Parathyroid adenoma (tissue), 2 donors: Measurements from ENCODE around the gene RGS6.

Experiments
- H2AFZ ChIP-seq: fragments of 300-600 bp; sonication (generic); one replicate; pipeline ENCODE4 v1.7.0; 2017; ENCODE audit warnings: antibody characterized with exemption, mild to moderate bottlenecking
- H3K27ac ChIP-seq: fragments of 300-600 bp; sonication (generic); one replicate; pipeline ENCODE4 v1.7.0; 2017
- H3K27me3 ChIP-seq: fragments of 300-600 bp; sonication (generic); one replicate; pipeline ENCODE4 v1.7.0; 2017; ENCODE audit warnings: low read length; ENCODE audit not compliant: control insufficient read depth, insufficient read depth
- H3K36me3 ChIP-seq: fragments of 300-600 bp; sonication (generic); one replicate; pipeline ENCODE4 v1.7.0; 2017; ENCODE audit warnings: low read length; ENCODE audit not compliant: control insufficient read depth, insufficient read depth
- H3K4me1 ChIP-seq: fragments of 300-600 bp; sonication (generic); one replicate; pipeline ENCODE4 v1.7.0; 2017; ENCODE audit warnings: control low read depth
- H3K4me2 ChIP-seq: fragments of 300-600 bp; sonication (generic); one replicate; pipeline ENCODE4 v1.7.0; 2017; ENCODE audit warnings: low read length
- H3K4me3 ChIP-seq: fragments of 300-600 bp; sonication (generic); one replicate; pipeline ENCODE4 v1.7.0; 2017; ENCODE audit warnings: low read depth, low read length
- H3K79me2 ChIP-seq: fragments of 300-600 bp; sonication (generic); one replicate; pipeline ENCODE4 v1.7.0; 2017; ENCODE audit warnings: control low read depth
- H3K9ac ChIP-seq: fragments of 300-600 bp; sonication (generic); one replicate; pipeline ENCODE4 v1.7.0; 2017; ENCODE audit warnings: mild to moderate bottlenecking
- H3K9me3 ChIP-seq: fragments of 300-600 bp; sonication (generic); one replicate; pipeline ENCODE4 v1.7.0; 2017; ENCODE audit warnings: low read length; ENCODE audit not compliant: control insufficient read depth
- CTCF ChIP-seq: fragments of 300-600 bp; sonication (generic); IDR thresholded peaks from one replicate; pipeline ENCODE4 v1.7.0; 2017; ENCODE audit warnings: antibody characterized with exemption, mild to moderate bottlenecking
- donor health status: primary hyperparathyroidism.

RGS6 gene

GRCh38 chr14:72275242-72275641, 343.0 kb downstream of the RGS6 start:
- Histone ChIP-seq H3K9me3 (no peaks in the 10 kb centered on the region), H3K36me3 (no peaks in the 10 kb centered on the region), H3K4me3 (no peak overlapping the region), H2AFZ (no peak overlapping the region), H3K79me2 (no peaks in the 10 kb centered on the region), H3K27ac (no peak overlapping the region), H3K4me1 (no peaks in the 10 kb centered on the region), H3K9ac (no peak overlapping the region), H3K27me3 (no peaks in the 10 kb centered on the region), H3K4me2 (no peak overlapping the region)
- no peak for TF ChIP-seq CTCF

GRCh38 chr14:72278316-72278715, 346.1 kb downstream of the RGS6 start:
- H3K9me3 ChIP-seq, result no peaks in the 10 kb centered on the region
- no peaks in the 10 kb centered on the region for H3K4me1 ChIP-seq
- no peaks in the 10 kb centered on the region for H3K79me2 ChIP-seq
- no peaks in the 10 kb centered on the region for H3K36me3 ChIP-seq
- no peak overlapping the region for H3K9ac ChIP-seq
- no peak for TF ChIP-seq CTCF
- H3K27me3 ChIP-seq, result no peaks in the 10 kb centered on the region
- no peak overlapping the region for H3K4me2 ChIP-seq
- H3K4me3 ChIP-seq, result no peak overlapping the region
- H3K27ac ChIP-seq, result no peak overlapping the region
- no peak overlapping the region for H2AFZ ChIP-seq

- Histone ChIP-seq H3K9me3 (no peaks in the 10 kb centered on the region), H3K9ac (no peak overlapping the region), H3K27me3 (no peaks in the 10 kb centered on the region), H3K79me2 (no peaks in the 10 kb centered on the region), H3K4me2 (no peak overlapping the region), H3K36me3 (no peaks in the 10 kb centered on the region), H3K4me3 (no peak overlapping the region), H2AFZ (no peak overlapping the region), H3K27ac (no peak overlapping the region), H3K4me1 (no peaks in the 10 kb centered on the region)
- no peak for TF ChIP-seq CTCF
Measured at GRCh38 chr14:72284176-72284575, 351.9 kb downstream of the RGS6 start.

- H3K79me2 ChIP-seq, result no peaks in the 10 kb centered on the region
- H3K27me3 ChIP-seq, result no peaks in the 10 kb centered on the region
- TF ChIP-seq CTCF, result no peak
- H3K4me3 ChIP-seq, result no peak overlapping the region
- no peak overlapping the region for H3K4me2 ChIP-seq
- no peak overlapping the region for H3K27ac ChIP-seq
- no peak overlapping the region for H3K9ac ChIP-seq
- H2AFZ ChIP-seq, result no peak overlapping the region
- no peaks in the 10 kb centered on the region for H3K9me3 ChIP-seq
- H3K4me1 ChIP-seq, result no peaks in the 10 kb centered on the region
- H3K36me3 ChIP-seq, result no peaks in the 10 kb centered on the region
Measured at GRCh38 chr14:72290241-72290640, 358.0 kb downstream of the RGS6 start.

- H3K9ac ChIP-seq, result no peak overlapping the region
- no peaks in the 10 kb centered on the region for H3K4me1 ChIP-seq
- no peaks in the 10 kb centered on the region for H3K79me2 ChIP-seq
- no peak overlapping the region for H3K4me2 ChIP-seq
- no peak overlapping the region for H3K4me3 ChIP-seq
- no peak overlapping the region for H3K27ac ChIP-seq
- peak; percentile 72 for TF ChIP-seq CTCF
- H2AFZ ChIP-seq, result peak overlapping the region; percentile 19
- no peaks in the 10 kb centered on the region for H3K9me3 ChIP-seq
- no peaks in the 10 kb centered on the region for H3K27me3 ChIP-seq
- no peaks in the 10 kb centered on the region for H3K36me3 ChIP-seq
Measured at GRCh38 chr14:72291908-72292688, 359.9 kb downstream of the RGS6 start.
